Measurements from ENCODE around the gene KLHDC2.
"Not testable (repeated sequence)": the region's sequence is repeated elsewhere in the genome, so short reads cannot be mapped to it uniquely, and the experiment has no call there.

DNA sequence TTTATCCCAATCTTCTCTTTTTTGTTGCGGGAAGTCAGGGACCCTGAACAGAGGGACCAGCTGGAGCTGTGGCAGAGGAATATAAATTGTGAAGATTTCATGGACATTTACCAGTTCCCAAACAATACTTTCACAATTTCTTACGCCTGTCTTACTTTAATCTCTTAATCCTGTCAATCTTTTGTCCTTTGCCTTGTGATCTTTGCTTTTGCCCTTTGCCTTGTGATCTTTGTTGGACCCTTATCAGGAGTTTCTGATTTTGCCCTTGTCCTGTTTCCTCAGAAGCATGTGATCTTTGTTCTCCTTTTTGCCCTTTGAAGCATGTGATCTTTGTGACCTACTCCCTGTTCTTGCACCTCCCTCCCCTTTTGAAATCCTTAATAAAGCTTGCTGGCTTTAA is 48.2 kb downstream of the KLHDC2 start:
- TF ChIP-seq, protein P1, sequence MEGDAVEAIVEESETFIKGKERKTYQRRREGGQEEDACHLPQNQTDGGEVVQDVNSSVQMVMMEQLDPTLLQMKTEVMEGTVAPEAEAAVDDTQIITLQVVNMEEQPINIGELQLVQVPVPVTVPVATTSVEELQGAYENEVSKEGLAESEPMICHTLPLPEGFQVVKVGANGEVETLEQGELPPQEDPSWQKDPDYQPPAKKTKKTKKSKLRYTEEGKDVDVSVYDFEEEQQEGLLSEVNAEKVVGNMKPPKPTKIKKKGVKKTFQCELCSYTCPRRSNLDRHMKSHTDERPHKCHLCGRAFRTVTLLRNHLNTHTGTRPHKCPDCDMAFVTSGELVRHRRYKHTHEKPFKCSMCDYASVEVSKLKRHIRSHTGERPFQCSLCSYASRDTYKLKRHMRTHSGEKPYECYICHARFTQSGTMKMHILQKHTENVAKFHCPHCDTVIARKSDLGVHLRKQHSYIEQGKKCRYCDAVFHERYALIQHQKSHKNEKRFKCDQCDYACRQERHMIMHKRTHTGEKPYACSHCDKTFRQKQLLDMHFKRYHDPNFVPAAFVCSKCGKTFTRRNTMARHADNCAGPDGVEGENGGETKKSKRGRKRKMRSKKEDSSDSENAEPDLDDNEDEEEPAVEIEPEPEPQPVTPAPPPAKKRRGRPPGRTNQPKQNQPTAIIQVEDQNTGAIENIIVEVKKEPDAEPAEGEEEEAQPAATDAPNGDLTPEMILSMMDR (IDR thresholded peaks at IDR 0.05): not testable (repeated sequence)
- TF ChIP-seq POLR2A (IDR thresholded peaks at IDR 0.05): not testable (repeated sequence)

All from esophagus squamous epithelium (tissue), 4 donors.